ENCODE data around the gene RYR3. TPM values are rescaled to one million over a fixed set of nuclear protein-coding genes. Genes with fewer than 3 reads are reported as not detected.

The RYR3 gene
- polyA plus RNA-seq, 1 donor (not counting 4 experiments of a cell fraction or from before 2014, with no cell fraction given): 0.04 TPM

- Histone ChIP-seq H3K9me3 (ENCODE audit: control insufficient read depth, low read depth, low read length) (no peaks in the 10 kb centered on the region), H3K4me2 (ENCODE audit: control insufficient read depth, extremely low read depth, insufficient read depth, low read depth, low read length) (no peak overlapping the region), H3K4me1 (ENCODE audit: control insufficient read depth, extremely low read depth, insufficient read depth, low read length) (no peaks in the 10 kb centered on the region), H3K36me3 (ENCODE audit: control insufficient read depth in 2 of 2, extremely low read depth in 1 of 2, insufficient read depth in 2 of 2, low read length in 2 of 2) (no peaks in the 10 kb centered on the region), H3K27ac (ENCODE audit: control insufficient read depth, insufficient read depth, low read length) (no peak overlapping the region), H3K4me3 (ENCODE audit: control insufficient read depth in 2 of 3, extremely low read depth in 1 of 3, insufficient read depth in 2 of 3, low read depth in 1 of 3, low read length in 3 of 3) (no peak overlapping the region), H4K20me1 (ENCODE audit: control insufficient read depth, extremely low read depth, insufficient read depth, low read length) (no peaks in the 10 kb centered on the region), H3K9ac (ENCODE audit: control insufficient read depth, extremely low read depth, insufficient read depth, low read length) (no peak overlapping the region), H2AFZ (ENCODE audit: control insufficient read depth, low read length) (no peak overlapping the region), H3K79me2 (ENCODE audit: control insufficient read depth, insufficient read depth, low read length) (no peaks in the 10 kb centered on the region), H3K27me3 (ENCODE audit: control insufficient read depth, extremely low read depth, insufficient read depth, low read length) (peaks cover 4% of the 10 kb centered on the region), H3K9me1 (ENCODE audit: control insufficient read depth, extremely low read depth, insufficient read depth, low read length) (no peaks in the 10 kb centered on the region)
- dilution Hi-C loops (cut with MboI; ENCODE audit: extremely low pct_ligation_motif_present, low sequenced_read_pairs): no loop called here
- DNase-seq (ENCODE audit: low read depth, low spot score) (no peak), FAIRE-seq (no peak)
- TF ChIP-seq EZH2 (IDR thresholded peaks at IDR 0.05; ENCODE audit: low read length): no peak
- TF ChIP-seq, protein P1, sequence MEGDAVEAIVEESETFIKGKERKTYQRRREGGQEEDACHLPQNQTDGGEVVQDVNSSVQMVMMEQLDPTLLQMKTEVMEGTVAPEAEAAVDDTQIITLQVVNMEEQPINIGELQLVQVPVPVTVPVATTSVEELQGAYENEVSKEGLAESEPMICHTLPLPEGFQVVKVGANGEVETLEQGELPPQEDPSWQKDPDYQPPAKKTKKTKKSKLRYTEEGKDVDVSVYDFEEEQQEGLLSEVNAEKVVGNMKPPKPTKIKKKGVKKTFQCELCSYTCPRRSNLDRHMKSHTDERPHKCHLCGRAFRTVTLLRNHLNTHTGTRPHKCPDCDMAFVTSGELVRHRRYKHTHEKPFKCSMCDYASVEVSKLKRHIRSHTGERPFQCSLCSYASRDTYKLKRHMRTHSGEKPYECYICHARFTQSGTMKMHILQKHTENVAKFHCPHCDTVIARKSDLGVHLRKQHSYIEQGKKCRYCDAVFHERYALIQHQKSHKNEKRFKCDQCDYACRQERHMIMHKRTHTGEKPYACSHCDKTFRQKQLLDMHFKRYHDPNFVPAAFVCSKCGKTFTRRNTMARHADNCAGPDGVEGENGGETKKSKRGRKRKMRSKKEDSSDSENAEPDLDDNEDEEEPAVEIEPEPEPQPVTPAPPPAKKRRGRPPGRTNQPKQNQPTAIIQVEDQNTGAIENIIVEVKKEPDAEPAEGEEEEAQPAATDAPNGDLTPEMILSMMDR (optimal IDR thresholded peaks at IDR 0.05 in 1 of 3, IDR thresholded peaks at IDR 0.05 in 1 of 3, conservative IDR thresholded peaks at IDR 0.05 in 1 of 3; ENCODE audit: extremely low read depth in 1 of 3, insufficient read depth in 2 of 3, low read length in 3 of 3): no peak
Observed at GRCh38 chr15:33621141-33621540, 310.4 kb downstream of the RYR3 start.

- dilution Hi-C loops (cut with MboI; ENCODE audit: extremely low pct_ligation_motif_present, low sequenced_read_pairs): no loop called here
Observed at GRCh38 chr15:33623010-33623409, 312.2 kb downstream of the RYR3 start.

More at GRCh38 chr15:33623010-33623409, 312.2 kb downstream of the RYR3 start:
- Histone ChIP-seq H3K9me3 (ENCODE audit: control insufficient read depth, low read depth, low read length) (no peaks in the 10 kb centered on the region), H3K79me2 (ENCODE audit: control insufficient read depth, insufficient read depth, low read length) (no peaks in the 10 kb centered on the region), H3K9ac (ENCODE audit: control insufficient read depth, extremely low read depth, insufficient read depth, low read length) (no peak overlapping the region), H3K4me3 (ENCODE audit: control insufficient read depth in 2 of 3, extremely low read depth in 1 of 3, insufficient read depth in 2 of 3, low read depth in 1 of 3, low read length in 3 of 3) (no peak overlapping the region), H2AFZ (ENCODE audit: control insufficient read depth, low read length) (no peak overlapping the region), H3K4me1 (ENCODE audit: control insufficient read depth, extremely low read depth, insufficient read depth, low read length) (no peaks in the 10 kb centered on the region), H3K4me2 (ENCODE audit: control insufficient read depth, extremely low read depth, insufficient read depth, low read depth, low read length) (no peak overlapping the region), H3K27me3 (ENCODE audit: control insufficient read depth, extremely low read depth, insufficient read depth, low read length) (peaks cover 4% of the 10 kb centered on the region), H3K9me1 (ENCODE audit: control insufficient read depth, extremely low read depth, insufficient read depth, low read length) (no peaks in the 10 kb centered on the region), H4K20me1 (ENCODE audit: control insufficient read depth, extremely low read depth, insufficient read depth, low read length) (no peaks in the 10 kb centered on the region), H3K36me3 (ENCODE audit: control insufficient read depth in 2 of 2, extremely low read depth in 1 of 2, insufficient read depth in 2 of 2, low read length in 2 of 2) (no peaks in the 10 kb centered on the region), H3K27ac (ENCODE audit: control insufficient read depth, insufficient read depth, low read length) (no peak overlapping the region)
- TF ChIP-seq, protein P1 (optimal IDR thresholded peaks at IDR 0.05 in 1 of 3, IDR thresholded peaks at IDR 0.05 in 1 of 3, conservative IDR thresholded peaks at IDR 0.05 in 1 of 3; ENCODE audit: extremely low read depth in 1 of 3, insufficient read depth in 2 of 3, low read length in 3 of 3): peak in 1 of 3 experiments; percentile 42
- no peak for TF ChIP-seq EZH2 (IDR thresholded peaks at IDR 0.05; ENCODE audit: low read length)
- no peak for FAIRE-seq
- DNase-seq (ENCODE audit: low read depth, low spot score): no peak
